Measurements from ENCODE around the gene ZNF107.

- TF ChIP-seq CTCF (IDR thresholded peaks at IDR 0.05) (no peak), EP300 (IDR thresholded peaks at IDR 0.05) (no peak), POLR2AphosphoS5 (IDR thresholded peaks at IDR 0.05) (no peak)
Measured at GRCh38 chr7:64628192-64628591, 37.7 kb upstream of the ZNF107 start.
